Smooth muscle cell (in vitro differentiated cells): ENCODE results near the gene ELK4. TPM values are rescaled to one million over a fixed set of nuclear protein-coding genes. Genes with fewer than 3 reads are reported as not detected.

Experiments
- DNase-seq: peaks from one replicate; lab custom pipeline; 2025; ENCODE audit not compliant: unreplicated experiment; lab: John Stamatoyannopoulos, UW
- H2AFZ ChIP-seq: fragments of 200-600 bp; sonication (generic); 2 replicates; pipeline ENCODE4 v1.6.0; 2016; ENCODE audit warnings: antibody characterized with exemption, low read depth, mild to moderate bottlenecking
- H3F3A ChIP-seq: fragments of 200-600 bp; sonication (generic); 2 replicates; pipeline ENCODE4 v1.6.0; 2017; ENCODE audit warnings: antibody characterized with exemption, low read depth
- H3K27ac ChIP-seq: fragments of 200-600 bp; sonication (generic); 2 replicates; pipeline ENCODE4 v1.5.1; 2016; ENCODE audit warnings: low read depth, mild to moderate bottlenecking
- H3K27me3 ChIP-seq: fragments of 200-600 bp; sonication (generic); 2 replicates; pipeline ENCODE4 v1.6.1; 2016; ENCODE audit warnings: low read depth, mild to moderate bottlenecking
- H3K36me3 ChIP-seq: fragments of 200-600 bp; sonication (generic); 2 replicates; pipeline ENCODE4 v1.5.1; 2016; ENCODE audit warnings: low read depth
- H3K4me1 ChIP-seq: fragments of 200-600 bp; sonication (generic); 2 replicates; pipeline ENCODE4 v1.5.1; 2016; ENCODE audit warnings: low read depth
- H3K4me2 ChIP-seq: fragments of 200-600 bp; sonication (generic); 2 replicates; pipeline ENCODE4 v1.6.0; 2016; ENCODE audit warnings: mild to moderate bottlenecking
- H3K4me3 ChIP-seq: fragments of 200-600 bp; sonication (generic); 2 replicates; pipeline ENCODE4 v1.5.1; 2016; ENCODE audit warnings: mild to moderate bottlenecking
- H3K79me2 ChIP-seq: fragments of 200-600 bp; sonication (generic); 2 replicates; pipeline ENCODE4 v1.6.0; 2016; ENCODE audit warnings: low read depth, mild to moderate bottlenecking
- H3K9ac ChIP-seq: fragments of 200-600 bp; sonication (generic); 2 replicates; pipeline ENCODE4 v1.6.0; 2016; ENCODE audit warnings: low read depth
- H3K9me3 ChIP-seq: fragments of 200-600 bp; sonication (generic); replicated peaks from 2 replicates; pipeline ENCODE4 v1.5.1; 2016; ENCODE audit warnings: low read depth
- H4K20me1 ChIP-seq: fragments of 200-600 bp; sonication (generic); 2 replicates; pipeline ENCODE4 v1.6.0; 2016; ENCODE audit warnings: low read depth
- CTCF ChIP-seq: fragments of 200-600 bp; sonication (generic); IDR thresholded peaks from 2 replicates; pipeline ENCODE4 v1.5.1; 2017; ENCODE audit warnings: borderline replicate concordance, mild to moderate bottlenecking, antibody characterized with exemption; ENCODE audit not compliant: insufficient read depth, poor library complexity, severe bottlenecking
- WGBS: methylation state at CpG from one replicate; pipeline ENCODE4 v1.1.7; 2016; ENCODE audit warnings: low lambda C conversion rate; 5-methylcytosine and 5-hydroxymethylcytosine counted together
- polyA plus RNA-seq: library from polyadenylated mRNA; unstranded; fragments of >200 nt; fragmentation: Nextera tagmentation; extraction: Ambion mirVana; gene quantifications from 2 replicates; pipeline ENCODE4 v1.2.1, GENCODE V29; 2016
- total RNA-seq: library from RNA; depleted of rRNA; stranded (reverse); fragments of >200 nt; gene quantifications from 2 replicates; pipeline ENCODE4 v1.2.3, GENCODE V29; 2014

Gene ELK4
- total and polyA plus RNA-seq, 2 experiments from 2014 or later, result 3.7 to 15.5 TPM

GRCh38 chr1:205601205-205601604 lies 30.6 kb downstream of the ELK4 start:
- no peak overlapping the region for H3K9ac ChIP-seq
- H3K36me3 ChIP-seq, result no peaks in the 10 kb centered on the region
- no peaks in the 10 kb centered on the region for H3F3A ChIP-seq
- 90% methylated on average over 4 of the region's 4 CpGs for WGBS
- DNase-seq, result no peak
- no peak overlapping the region for H3K27ac ChIP-seq
- no peaks in the 10 kb centered on the region for H3K9me3 ChIP-seq
- no peak overlapping the region for H2AFZ ChIP-seq
- H3K4me3 ChIP-seq, result no peak overlapping the region
- H3K4me2 ChIP-seq, result no peak overlapping the region
- no peaks in the 10 kb centered on the region for H4K20me1 ChIP-seq
- no peaks in the 10 kb centered on the region for H3K27me3 ChIP-seq
- TF ChIP-seq CTCF, result no peak
- no peaks in the 10 kb centered on the region for H3K79me2 ChIP-seq
- H3K4me1 ChIP-seq, result no peaks in the 10 kb centered on the region

- peak overlapping the region; percentile 69 for H3K27ac ChIP-seq
Measured at GRCh38 chr1:205600085-205600484, 31.7 kb downstream of the ELK4 start.

GRCh38 chr1:205599669-205600042 lies 32.2 kb downstream of the ELK4 start:
- no peak for TF ChIP-seq CTCF
- peak overlapping the region; percentile 24 for H3K9ac ChIP-seq
- H3K9me3 ChIP-seq, result no peaks in the 10 kb centered on the region
- peak overlapping the region; percentile 69 for H3K27ac ChIP-seq
- no peak overlapping the region for H3K4me2 ChIP-seq
- H2AFZ ChIP-seq, result no peak overlapping the region
- H3K36me3 ChIP-seq, result no peaks in the 10 kb centered on the region
- H3K4me3 ChIP-seq, result no peak overlapping the region
- H3K79me2 ChIP-seq, result no peaks in the 10 kb centered on the region
- H3K4me1 ChIP-seq, result no peaks in the 10 kb centered on the region
- H4K20me1 ChIP-seq, result no peaks in the 10 kb centered on the region
- WGBS, result 99% methylated on average over 5 of the region's 5 CpGs
- DNase-seq, result no peak
- no peaks in the 10 kb centered on the region for H3K27me3 ChIP-seq
- H3F3A ChIP-seq, result no peaks in the 10 kb centered on the region

More at GRCh38 chr1:205600085-205600484, 31.7 kb downstream of the ELK4 start:
- Histone ChIP-seq H4K20me1 (no peaks in the 10 kb centered on the region), H3K36me3 (no peaks in the 10 kb centered on the region), H3F3A (no peaks in the 10 kb centered on the region), H3K4me2 (no peak overlapping the region), H2AFZ (no peak overlapping the region), H3K4me1 (no peaks in the 10 kb centered on the region), H3K9me3 (no peaks in the 10 kb centered on the region), H3K79me2 (no peaks in the 10 kb centered on the region), H3K4me3 (no peak overlapping the region), H3K9ac (no peak overlapping the region), H3K27me3 (no peaks in the 10 kb centered on the region)
- TF ChIP-seq CTCF, result no peak
- no peak for DNase-seq
- WGBS, result 28% methylated on average over 1 of the region's 1 CpG

GRCh38 chr1:205598841-205599668 lies 32.8 kb downstream of the ELK4 start:
- Histone ChIP-seq H3K27ac (peak overlapping the region; percentile 69), H4K20me1 (no peaks in the 10 kb centered on the region), H3K9me3 (no peaks in the 10 kb centered on the region), H3K4me1 (no peaks in the 10 kb centered on the region), H3K27me3 (no peaks in the 10 kb centered on the region), H3K4me3 (no peak overlapping the region), H2AFZ (no peak overlapping the region), H3K4me2 (no peak overlapping the region), H3F3A (no peaks in the 10 kb centered on the region), H3K36me3 (no peaks in the 10 kb centered on the region), H3K9ac (peak overlapping the region; percentile 24), H3K79me2 (no peaks in the 10 kb centered on the region)
- TF ChIP-seq CTCF, result no peak
- no peak for DNase-seq
- 57% methylated on average over 18 of the region's 18 CpGs for WGBS
